ENCODE results near the gene ERLIN1.
A peak's percentile ranks its signal among the peaks of the same experiment; 100 is the strongest.

ERLIN1 gene
- total RNA-seq = 6.2 to 8.9 (median 7.8) reads per million in 3 donors

GRCh38 chr10:100185364-100186252 lies at the start of gene ERLIN1:
TSS of gene ERLIN1 (minus strand) at chr10:100186029. CDS start at chr10:100185626, 403 bp downstream.
- Histone ChIP-seq H3K9me3 (ENCODE audit: control insufficient read depth, low read length) (no peaks in the 10 kb centered on the region), H3K27me3 (replicated peaks; ENCODE audit: control insufficient read depth, insufficient read depth, low read length, poor library complexity, severe bottlenecking) (no peaks in the 10 kb centered on the region), H3K4me1 (ENCODE audit: control insufficient read depth, insufficient read depth, low read length, poor library complexity, severe bottlenecking) (peaks cover 10% of the 10 kb centered on the region), H3K4me3 (ENCODE audit: insufficient read depth, low read depth, low read length, poor library complexity, severe bottlenecking) (peak within 1 kb of the TSS; percentile 70), H3K27ac (ENCODE audit: insufficient read depth, low read length, poor library complexity, severe bottlenecking) (peak within 1 kb of the TSS; percentile 62), H3K36me3 (ENCODE audit: control insufficient read depth, insufficient read depth, low read length) (peaks cover 7% of the 10 kb centered on the region)
- peak; percentile 80 to 86 (median 85) for DNase-seq

GRCh38 chr10:100232101-100232500 lies 46.3 kb upstream of the ERLIN1 start:
- DNase-seq = no peak
- no peaks in the 10 kb centered on the region for H3K9me3 ChIP-seq (ENCODE audit: control insufficient read depth, low read length)
- no peak overlapping the region for H3K27ac ChIP-seq (ENCODE audit: insufficient read depth, low read length, poor library complexity, severe bottlenecking)
- H3K4me1 ChIP-seq (ENCODE audit: control insufficient read depth, insufficient read depth, low read length, poor library complexity, severe bottlenecking) = peaks cover 8% of the 10 kb centered on the region
- peaks cover 37% of the 10 kb centered on the region for H3K36me3 ChIP-seq (ENCODE audit: control insufficient read depth, insufficient read depth, low read length)
- no peak overlapping the region for H3K4me3 ChIP-seq (ENCODE audit: insufficient read depth, low read depth, low read length, poor library complexity, severe bottlenecking)
- no peaks in the 10 kb centered on the region for H3K27me3 ChIP-seq (replicated peaks; ENCODE audit: control insufficient read depth, insufficient read depth, low read length, poor library complexity, severe bottlenecking)

- no peaks in the 10 kb centered on the region for H3K9me3 ChIP-seq (ENCODE audit: control insufficient read depth, low read length)
- H3K4me1 ChIP-seq (ENCODE audit: control insufficient read depth, insufficient read depth, low read length, poor library complexity, severe bottlenecking) = peaks cover 8% of the 10 kb centered on the region
- H3K4me3 ChIP-seq (ENCODE audit: insufficient read depth, low read depth, low read length, poor library complexity, severe bottlenecking) = peak overlapping the region; percentile 93
- H3K27me3 ChIP-seq (replicated peaks; ENCODE audit: control insufficient read depth, insufficient read depth, low read length, poor library complexity, severe bottlenecking) = no peaks in the 10 kb centered on the region
- H3K27ac ChIP-seq (ENCODE audit: insufficient read depth, low read length, poor library complexity, severe bottlenecking) = peak overlapping the region; percentile 70
- no peak for DNase-seq
- H3K36me3 ChIP-seq (ENCODE audit: control insufficient read depth, insufficient read depth, low read length) = peaks cover 28% of the 10 kb centered on the region
These were observed 44.1 kb upstream of the ERLIN1 start for GRCh38 chr10:100229819-100230422.

- H3K27ac ChIP-seq (ENCODE audit: insufficient read depth, low read length, poor library complexity, severe bottlenecking) = no peak overlapping the region
- H3K9me3 ChIP-seq (ENCODE audit: control insufficient read depth, low read length) = no peaks in the 10 kb centered on the region
- DNase-seq = no peak
- H3K4me3 ChIP-seq (ENCODE audit: insufficient read depth, low read depth, low read length, poor library complexity, severe bottlenecking) = no peak overlapping the region
- H3K27me3 ChIP-seq (replicated peaks; ENCODE audit: control insufficient read depth, insufficient read depth, low read length, poor library complexity, severe bottlenecking) = no peaks in the 10 kb centered on the region
- H3K4me1 ChIP-seq (ENCODE audit: control insufficient read depth, insufficient read depth, low read length, poor library complexity, severe bottlenecking) = peaks cover 8% of the 10 kb centered on the region
- H3K36me3 ChIP-seq (ENCODE audit: control insufficient read depth, insufficient read depth, low read length) = peaks cover 48% of the 10 kb centered on the region
These were observed 38.0 kb upstream of the ERLIN1 start for GRCh38 chr10:100223879-100224278.

GRCh38 chr10:100222529-100222928 lies 36.7 kb upstream of the ERLIN1 start:
- H3K4me1 ChIP-seq (ENCODE audit: control insufficient read depth, insufficient read depth, low read length, poor library complexity, severe bottlenecking) = no peaks in the 10 kb centered on the region
- no peaks in the 10 kb centered on the region for H3K27me3 ChIP-seq (replicated peaks; ENCODE audit: control insufficient read depth, insufficient read depth, low read length, poor library complexity, severe bottlenecking)
- no peak for DNase-seq
- peaks cover 60% of the 10 kb centered on the region for H3K36me3 ChIP-seq (ENCODE audit: control insufficient read depth, insufficient read depth, low read length)
- H3K27ac ChIP-seq (ENCODE audit: insufficient read depth, low read length, poor library complexity, severe bottlenecking) = no peak overlapping the region
- H3K4me3 ChIP-seq (ENCODE audit: insufficient read depth, low read depth, low read length, poor library complexity, severe bottlenecking) = no peak overlapping the region
- no peaks in the 10 kb centered on the region for H3K9me3 ChIP-seq (ENCODE audit: control insufficient read depth, low read length)

GRCh38 chr10:100216006-100216405 lies 30.2 kb upstream of the ERLIN1 start:
- Histone ChIP-seq H3K4me1 (ENCODE audit: control insufficient read depth, insufficient read depth, low read length, poor library complexity, severe bottlenecking) (no peaks in the 10 kb centered on the region), H3K27me3 (replicated peaks; ENCODE audit: control insufficient read depth, insufficient read depth, low read length, poor library complexity, severe bottlenecking) (no peaks in the 10 kb centered on the region), H3K9me3 (ENCODE audit: control insufficient read depth, low read length) (no peaks in the 10 kb centered on the region), H3K4me3 (ENCODE audit: insufficient read depth, low read depth, low read length, poor library complexity, severe bottlenecking) (no peak overlapping the region), H3K27ac (ENCODE audit: insufficient read depth, low read length, poor library complexity, severe bottlenecking) (no peak overlapping the region), H3K36me3 (ENCODE audit: control insufficient read depth, insufficient read depth, low read length) (peaks cover 70% of the 10 kb centered on the region)
- no peak for DNase-seq

GRCh38 chr10:100209303-100209702 lies 23.5 kb upstream of the ERLIN1 start:
- Histone ChIP-seq H3K4me3 (ENCODE audit: insufficient read depth, low read depth, low read length, poor library complexity, severe bottlenecking) (no peak overlapping the region), H3K4me1 (ENCODE audit: control insufficient read depth, insufficient read depth, low read length, poor library complexity, severe bottlenecking) (no peaks in the 10 kb centered on the region), H3K27me3 (replicated peaks; ENCODE audit: control insufficient read depth, insufficient read depth, low read length, poor library complexity, severe bottlenecking) (no peaks in the 10 kb centered on the region), H3K27ac (ENCODE audit: insufficient read depth, low read length, poor library complexity, severe bottlenecking) (no peak overlapping the region), H3K9me3 (ENCODE audit: control insufficient read depth, low read length) (no peaks in the 10 kb centered on the region), H3K36me3 (ENCODE audit: control insufficient read depth, insufficient read depth, low read length) (peaks cover 34% of the 10 kb centered on the region)
- no peak for DNase-seq

GRCh38 chr10:100208276-100208675 lies 22.4 kb upstream of the ERLIN1 start:
- no peaks in the 10 kb centered on the region for H3K9me3 ChIP-seq (ENCODE audit: control insufficient read depth, low read length)
- H3K27ac ChIP-seq (ENCODE audit: insufficient read depth, low read length, poor library complexity, severe bottlenecking) = no peak overlapping the region
- no peak overlapping the region for H3K4me3 ChIP-seq (ENCODE audit: insufficient read depth, low read depth, low read length, poor library complexity, severe bottlenecking)
- H3K27me3 ChIP-seq (replicated peaks; ENCODE audit: control insufficient read depth, insufficient read depth, low read length, poor library complexity, severe bottlenecking) = no peaks in the 10 kb centered on the region
- DNase-seq = no peak
- no peaks in the 10 kb centered on the region for H3K4me1 ChIP-seq (ENCODE audit: control insufficient read depth, insufficient read depth, low read length, poor library complexity, severe bottlenecking)
- peaks cover 37% of the 10 kb centered on the region for H3K36me3 ChIP-seq (ENCODE audit: control insufficient read depth, insufficient read depth, low read length)

- DNase-seq = no peak
- Histone ChIP-seq H3K9me3 (ENCODE audit: control insufficient read depth, low read length) (no peaks in the 10 kb centered on the region), H3K4me3 (ENCODE audit: insufficient read depth, low read depth, low read length, poor library complexity, severe bottlenecking) (no peak overlapping the region), H3K27me3 (replicated peaks; ENCODE audit: control insufficient read depth, insufficient read depth, low read length, poor library complexity, severe bottlenecking) (no peaks in the 10 kb centered on the region), H3K4me1 (ENCODE audit: control insufficient read depth, insufficient read depth, low read length, poor library complexity, severe bottlenecking) (no peaks in the 10 kb centered on the region), H3K27ac (ENCODE audit: insufficient read depth, low read length, poor library complexity, severe bottlenecking) (no peak overlapping the region), H3K36me3 (ENCODE audit: control insufficient read depth, insufficient read depth, low read length) (peaks cover 40% of the 10 kb centered on the region)
These were observed 18.5 kb upstream of the ERLIN1 start for GRCh38 chr10:100204370-100204769.

- no peak overlapping the region for H3K27ac ChIP-seq (ENCODE audit: insufficient read depth, low read length, poor library complexity, severe bottlenecking)
- no peak for DNase-seq
- no peaks in the 10 kb centered on the region for H3K4me1 ChIP-seq (ENCODE audit: control insufficient read depth, insufficient read depth, low read length, poor library complexity, severe bottlenecking)
- no peak overlapping the region for H3K4me3 ChIP-seq (ENCODE audit: insufficient read depth, low read depth, low read length, poor library complexity, severe bottlenecking)
- H3K9me3 ChIP-seq (ENCODE audit: control insufficient read depth, low read length) = no peaks in the 10 kb centered on the region
- H3K36me3 ChIP-seq (ENCODE audit: control insufficient read depth, insufficient read depth, low read length) = peaks cover 29% of the 10 kb centered on the region
- no peaks in the 10 kb centered on the region for H3K27me3 ChIP-seq (replicated peaks; ENCODE audit: control insufficient read depth, insufficient read depth, low read length, poor library complexity, severe bottlenecking)
These were observed 15.7 kb upstream of the ERLIN1 start for GRCh38 chr10:100201549-100201948.

Measured in effector memory CD4-positive, alpha-beta T cell (primary cell).